Embryonic facial prominence (tissue), 1 donor: ENCODE data around the gene SGCD.

ENCODE experiments used
- DNase-seq: peaks from one replicate; pipeline ENCODE4 v3.0.0-alpha.2; 2016; ENCODE audit errors: extremely low spot score

The SGCD gene

DNA sequence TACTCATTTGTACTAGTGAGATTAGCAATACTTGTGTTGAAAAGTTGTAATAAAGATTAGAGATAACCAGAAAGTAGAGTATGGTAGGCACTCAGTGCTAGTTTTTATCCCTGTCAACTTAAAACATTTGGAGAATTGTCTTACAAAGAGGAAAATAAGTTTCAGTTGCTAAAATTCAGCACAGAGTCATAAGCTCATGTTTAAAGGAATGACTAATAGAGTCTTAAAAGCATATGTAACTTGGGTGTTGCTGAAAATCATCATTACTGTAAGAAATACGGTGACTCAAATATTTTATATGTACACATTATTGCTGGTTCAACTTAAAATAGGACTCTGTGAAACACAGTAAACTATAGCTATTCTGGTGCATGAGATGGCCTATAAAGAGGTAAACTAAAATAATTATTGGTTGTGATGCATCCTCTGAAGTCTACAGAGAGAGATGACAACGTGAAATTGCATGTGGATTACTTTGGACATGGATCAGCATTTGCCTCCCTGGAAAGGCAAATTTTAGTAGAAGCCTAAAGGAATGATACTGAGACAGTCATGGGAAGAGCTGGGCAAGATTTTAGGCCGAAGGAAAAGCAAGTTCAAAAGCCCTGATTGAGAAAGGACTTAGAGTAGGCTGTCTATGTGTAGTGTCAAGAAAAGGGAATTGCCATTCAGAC, 34.6 kb downstream of the SGCD start:
- DNase-seq = no peak

DNA sequence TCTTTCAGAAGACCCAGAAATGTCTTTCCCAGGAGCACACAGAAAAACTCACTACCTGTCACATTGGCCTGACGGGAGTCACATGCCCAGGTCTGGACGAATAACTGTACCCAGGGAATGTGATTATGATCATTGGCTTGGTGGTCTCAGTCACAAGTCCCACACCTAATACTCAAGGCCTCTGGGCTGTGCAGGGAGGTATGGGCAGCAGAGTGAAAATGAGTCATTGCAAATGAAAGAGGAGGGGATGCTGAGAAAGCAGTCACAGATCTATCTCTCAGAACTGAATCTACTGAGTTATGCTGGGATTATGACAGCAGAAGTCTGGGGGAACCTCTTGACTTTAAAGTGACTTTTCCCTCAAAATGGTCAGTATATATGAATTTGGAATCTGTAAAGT, 36.9 kb downstream of the SGCD start:
- no peak for DNase-seq

- DNase-seq = no peak
These were observed 39.6 kb downstream of the SGCD start for GRCh38 chr5:156366521-156366920.

- DNase-seq = no peak
These were observed 40.6 kb downstream of the SGCD start for GRCh38 chr5:156367597-156367996.

DNA sequence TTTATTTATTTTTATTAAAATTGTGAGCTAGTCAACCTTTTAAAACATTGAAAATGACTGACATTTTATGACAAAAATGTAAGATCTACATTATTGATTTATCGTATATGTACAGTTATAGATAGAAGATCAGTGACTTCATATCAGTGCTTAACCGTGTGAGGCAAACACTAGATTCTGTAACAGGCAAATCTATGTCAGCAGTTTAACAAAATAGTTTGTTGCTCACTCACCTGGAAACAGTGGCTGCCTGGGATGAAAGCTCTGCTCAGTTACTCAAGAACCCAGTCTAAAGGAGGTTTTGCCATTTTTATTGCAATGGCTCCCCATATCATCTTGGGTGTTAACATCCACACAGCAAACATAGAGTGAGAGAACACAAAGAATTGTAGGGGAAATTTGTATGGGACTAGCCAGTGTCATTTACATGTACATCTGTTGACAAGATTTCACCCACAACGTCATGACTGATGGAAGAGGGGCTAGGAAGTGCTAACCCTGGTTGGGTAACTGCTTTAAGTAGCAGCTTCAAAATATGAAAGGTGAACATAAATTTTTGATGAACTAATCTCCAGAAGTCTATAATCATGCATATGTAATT, 49.0 kb downstream of the SGCD start:
- no peak for DNase-seq

GRCh38 chr5:156376751-156377150, 49.8 kb downstream of the SGCD start:
- DNase-seq = no peak

- DNase-seq = no peak
These were observed 51.2 kb downstream of the SGCD start for GRCh38 chr5:156378159-156378558.

DNA sequence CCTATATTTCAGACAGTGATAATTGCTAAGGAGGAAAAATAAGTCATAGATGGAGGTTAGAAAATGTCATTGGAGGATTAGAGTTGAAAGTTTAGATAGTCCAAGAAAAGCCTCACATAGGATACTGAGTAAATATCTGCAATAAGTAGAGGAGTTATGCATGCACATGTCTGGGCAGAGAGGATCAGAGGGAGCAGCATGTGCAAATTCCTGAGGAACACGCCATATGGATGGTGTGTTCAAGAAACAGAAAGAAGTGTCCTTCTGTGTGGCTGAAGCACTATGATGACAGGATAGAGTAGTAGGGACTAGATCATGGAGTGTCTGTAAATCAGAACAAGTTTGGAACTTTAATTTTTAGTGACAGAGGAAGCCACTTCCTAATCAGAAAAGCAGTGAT, 52.2 kb downstream of the SGCD start:
- DNase-seq = no peak

DNA sequence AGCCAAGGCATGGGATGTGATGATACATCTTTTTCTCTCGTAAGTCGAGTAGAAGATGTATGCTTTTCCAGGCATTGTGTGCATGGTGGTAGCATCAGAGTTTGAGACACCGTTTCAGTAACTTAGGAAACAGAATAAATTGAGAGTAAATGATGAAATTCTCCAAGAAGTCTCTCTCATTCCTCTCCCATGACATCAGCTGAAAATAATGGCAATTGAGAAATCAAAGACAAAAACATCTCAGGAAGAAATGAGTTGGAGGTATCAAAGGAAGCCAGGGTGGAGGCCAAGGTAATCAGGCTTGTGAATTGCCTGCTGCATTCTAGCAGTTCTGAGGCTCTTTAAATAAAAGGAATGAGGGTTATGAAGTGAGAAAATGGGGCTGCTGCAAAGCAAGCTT, 53.9 kb downstream of the SGCD start:
- no peak for DNase-seq

GRCh38 chr5:156383510-156384265, 56.7 kb downstream of the SGCD start:
- no peak for DNase-seq

DNA sequence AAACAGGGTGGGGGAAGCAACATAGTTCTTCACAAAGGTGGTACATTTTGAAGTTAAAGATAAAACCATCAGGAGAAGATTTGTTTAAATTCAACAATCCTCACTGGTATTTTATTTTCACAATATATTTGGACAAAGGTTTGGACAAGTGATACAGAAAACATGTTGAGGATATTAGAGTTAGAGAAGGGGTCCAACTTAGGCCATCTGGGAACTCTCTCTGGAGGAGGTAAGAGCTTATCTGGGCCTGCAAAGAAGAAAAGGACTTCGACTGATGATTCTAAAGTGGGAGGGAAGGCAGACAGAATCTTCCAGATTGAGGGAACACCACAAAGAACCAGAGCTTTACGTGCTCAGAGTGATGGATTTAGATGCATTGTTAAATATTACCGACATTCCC, 58.5 kb downstream of the SGCD start:
- no peak for DNase-seq

DNA sequence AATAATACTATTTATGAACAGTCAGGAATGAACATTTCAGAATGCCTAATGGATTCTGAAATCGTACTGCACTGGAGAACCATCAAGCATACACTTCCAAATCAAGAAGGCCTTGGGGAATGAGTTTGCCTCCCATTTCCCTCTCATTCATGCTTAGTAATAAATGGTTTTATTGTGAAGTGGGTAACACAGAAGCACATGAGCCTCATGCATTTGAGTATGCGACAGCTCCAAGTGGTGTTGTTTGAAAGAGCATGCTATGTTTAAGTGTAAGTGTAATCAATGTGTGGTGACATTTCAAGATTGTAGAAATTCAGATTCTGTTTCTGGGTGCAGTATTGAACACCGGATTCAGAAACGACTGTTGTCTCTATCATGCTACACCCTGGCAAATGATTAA, 60.0 kb downstream of the SGCD start:
- no peak for DNase-seq

- no peak for DNase-seq
These were observed 60.4 kb downstream of the SGCD start for GRCh38 chr5:156387391-156387790.

DNA sequence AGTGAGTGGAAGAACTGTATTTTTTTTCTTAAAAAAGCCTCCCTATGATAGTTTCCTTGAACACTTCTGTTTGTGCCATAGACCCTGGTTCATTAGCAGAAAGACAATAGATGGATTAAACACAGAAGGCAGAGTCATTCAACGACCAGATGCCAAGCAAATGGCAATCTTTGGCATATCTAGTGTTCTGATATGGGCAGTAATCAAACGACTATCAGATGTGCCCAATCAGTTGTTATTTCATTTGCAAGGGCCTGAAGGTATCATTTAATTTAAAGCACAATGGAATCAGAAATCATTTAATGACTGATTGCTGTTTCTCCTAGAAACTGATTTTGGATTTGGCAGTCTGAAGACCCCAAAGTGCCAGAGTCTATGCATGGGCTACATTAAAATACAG, 61.3 kb downstream of the SGCD start:
- DNase-seq = no peak

DNA sequence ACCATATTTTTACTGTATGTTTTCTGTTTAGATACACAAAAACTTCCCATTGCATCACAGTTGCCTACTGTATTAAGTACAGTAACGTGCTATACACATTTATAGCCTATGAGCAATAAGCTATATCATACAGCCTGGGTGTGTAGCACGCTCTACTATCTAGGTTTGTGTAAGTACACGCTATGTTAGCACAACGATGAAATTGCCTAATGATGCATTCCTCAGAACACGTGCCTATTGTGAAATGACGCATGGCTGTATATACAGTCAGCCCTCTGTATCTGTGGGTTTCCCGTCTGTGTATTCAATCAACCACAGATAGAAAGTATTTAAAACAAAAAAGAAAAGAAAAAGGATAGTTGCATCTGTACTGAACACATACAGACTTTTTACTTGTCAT, 64.2 kb downstream of the SGCD start:
- no peak for DNase-seq

- no peak for DNase-seq
These were observed 67.0 kb downstream of the SGCD start for GRCh38 chr5:156393980-156394379.

DNA sequence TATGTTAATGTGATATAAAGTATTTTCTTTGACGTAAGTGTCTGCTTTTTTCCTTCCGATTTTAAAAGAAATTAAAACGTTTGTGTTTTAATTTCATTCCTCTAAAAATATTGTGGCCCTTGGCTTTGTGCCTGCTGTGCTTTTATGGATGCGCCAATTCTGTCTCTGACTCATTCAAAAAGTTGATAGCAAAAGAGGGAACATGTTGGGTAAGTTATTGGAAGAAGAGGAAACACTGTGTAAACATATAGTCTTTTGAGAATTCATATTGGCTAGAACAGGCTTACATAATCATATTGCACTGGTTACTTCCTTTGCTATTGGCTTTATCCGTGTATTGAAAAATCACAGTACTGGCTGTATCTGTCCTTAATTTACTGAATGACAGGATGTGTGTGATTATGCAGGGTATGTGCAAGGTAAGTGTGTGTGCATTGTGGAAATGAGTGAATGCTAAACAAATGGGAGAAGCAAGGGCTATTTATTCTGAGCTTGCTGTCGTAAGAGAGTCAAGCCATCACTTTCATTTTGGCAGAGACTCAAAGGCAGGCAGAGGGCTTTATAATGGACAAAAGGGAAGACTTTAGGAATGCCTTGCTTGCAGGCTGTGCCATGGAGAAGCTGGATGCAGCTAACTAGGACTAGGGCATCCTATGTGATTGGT, 67.8 kb downstream of the SGCD start:
- DNase-seq = no peak

DNA sequence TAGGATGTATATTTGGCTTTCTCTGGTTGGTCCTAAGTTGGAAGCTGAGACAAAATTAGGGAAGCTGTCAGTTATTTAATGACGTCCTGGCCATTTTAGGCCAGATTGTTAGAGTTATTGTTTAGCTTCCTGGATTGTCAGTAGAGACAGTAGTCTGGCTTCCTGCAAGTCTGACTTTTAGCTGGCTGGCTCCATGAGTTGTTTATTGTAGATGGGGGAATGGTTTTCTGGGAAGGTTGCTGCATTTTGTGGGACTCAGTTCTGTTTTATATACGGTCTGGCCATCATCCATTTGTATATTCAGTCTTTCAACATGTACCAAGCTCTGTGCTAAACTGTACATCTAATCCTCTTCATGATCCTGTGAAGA, 68.3 kb downstream of the SGCD start:
- DNase-seq = no peak

GRCh38 chr5:156396063-156396829, 69.3 kb downstream of the SGCD start:
- DNase-seq = no peak

DNA sequence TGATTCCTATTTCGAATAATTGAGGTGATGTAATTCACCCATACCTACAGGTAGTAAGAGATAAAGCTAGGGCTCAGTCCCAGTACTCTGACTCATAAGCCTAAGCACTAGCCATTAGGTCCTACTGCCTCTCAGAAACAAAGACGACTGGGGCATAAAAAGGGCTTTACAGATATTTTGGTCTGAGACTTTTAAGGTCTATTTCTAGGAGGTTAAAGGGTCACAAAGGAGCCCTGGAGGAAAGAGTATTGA, 69.8 kb downstream of the SGCD start:
- DNase-seq = no peak

DNA sequence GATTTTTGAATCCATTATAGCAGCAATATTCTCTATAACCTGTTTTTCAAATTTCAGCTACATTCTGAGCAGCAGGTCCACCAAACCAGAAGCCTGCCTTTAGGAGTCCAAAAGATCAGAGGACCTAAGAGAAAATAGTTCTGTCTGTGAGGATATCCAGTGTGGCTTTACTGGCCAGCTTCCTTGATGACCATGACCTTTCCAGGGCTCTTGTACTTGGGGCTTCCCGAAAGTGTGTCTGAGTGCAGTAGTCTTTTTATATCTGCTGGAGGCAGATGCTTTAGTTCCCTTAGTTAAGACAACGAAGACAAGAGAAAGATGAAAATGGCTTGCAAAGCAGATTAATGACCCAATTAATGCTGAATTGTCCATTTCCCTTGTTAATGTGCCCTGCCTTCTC, 72.4 kb downstream of the SGCD start:
- no peak for DNase-seq

- peak; percentile 64 for DNase-seq
These were observed 73.4 kb downstream of the SGCD start for GRCh38 chr5:156400231-156400986.
